ENCODE results near the gene PSENEN. TPM values are rescaled to one million over a fixed set of nuclear protein-coding genes. Genes with fewer than 3 reads are reported as not detected.

The PSENEN gene
- total and polyA plus RNA-seq, 2 of the 8 experiments (the other 6 are each of a cell fraction or from before 2014, with no cell fraction given) = 66.7 to 75.3 TPM

DNA sequence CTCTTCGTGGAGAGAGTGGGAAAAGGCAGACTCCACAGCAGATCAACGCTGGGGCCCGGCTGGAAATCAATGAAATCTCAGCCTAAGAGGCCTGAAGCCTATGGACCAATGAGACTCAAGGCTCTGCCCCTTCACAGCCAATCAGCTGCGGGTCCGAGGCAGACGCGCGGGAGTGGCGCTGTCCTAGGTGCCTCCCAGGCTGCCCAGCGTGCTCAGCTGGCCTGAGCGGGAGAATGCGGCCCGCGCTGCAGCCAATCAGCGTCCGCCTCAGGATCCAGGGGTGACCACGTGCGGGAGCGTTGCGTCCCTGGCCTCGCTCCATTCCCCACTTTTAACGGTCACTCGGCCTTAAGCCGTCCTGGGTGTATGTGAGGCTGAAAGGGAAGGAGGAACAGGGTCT is 41.2 kb upstream of the PSENEN start, which contains the start of gene ZBTB32 (continued):
- TF ChIP-seq, protein P1, sequence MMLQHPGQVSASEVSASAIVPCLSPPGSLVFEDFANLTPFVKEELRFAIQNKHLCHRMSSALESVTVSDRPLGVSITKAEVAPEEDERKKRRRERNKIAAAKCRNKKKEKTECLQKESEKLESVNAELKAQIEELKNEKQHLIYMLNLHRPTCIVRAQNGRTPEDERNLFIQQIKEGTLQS (IDR thresholded peaks at IDR 0.05; ENCODE audit: insufficient read depth, low read depth, low read length) = no peak
- no peak for TF ChIP-seq CBX8 (IDR thresholded peaks at IDR 0.05; ENCODE audit: borderline replicate concordance, low read depth, low read length)
- no peak for TF ChIP-seq BCL11A (IDR thresholded peaks at IDR 0.05; ENCODE audit: low read depth in 2 of 2, low read length in 2 of 2)
- peak; percentile 15; the same call in 1 of the 2 replicates for TF ChIP-seq POLR2AphosphoS5 (IDR thresholded peaks at IDR 0.05; ENCODE audit: low read depth, low read length)
- TF ChIP-seq RXRA (IDR thresholded peaks at IDR 0.05; ENCODE audit: insufficient read depth, low read depth, low read length) = no peak
- no peak for TF ChIP-seq SRF (IDR thresholded peaks at IDR 0.05; ENCODE audit: low read depth, low read length)
- no peak for TF ChIP-seq POLR2A (IDR thresholded peaks at IDR 0.05; ENCODE audit: control extremely low read depth in 1 of 2, low read depth in 2 of 2, low read length in 2 of 2)
- TF ChIP-seq BACH1 (IDR thresholded peaks at IDR 0.05; ENCODE audit: low read length) = no peak
- TF ChIP-seq, protein P2, sequence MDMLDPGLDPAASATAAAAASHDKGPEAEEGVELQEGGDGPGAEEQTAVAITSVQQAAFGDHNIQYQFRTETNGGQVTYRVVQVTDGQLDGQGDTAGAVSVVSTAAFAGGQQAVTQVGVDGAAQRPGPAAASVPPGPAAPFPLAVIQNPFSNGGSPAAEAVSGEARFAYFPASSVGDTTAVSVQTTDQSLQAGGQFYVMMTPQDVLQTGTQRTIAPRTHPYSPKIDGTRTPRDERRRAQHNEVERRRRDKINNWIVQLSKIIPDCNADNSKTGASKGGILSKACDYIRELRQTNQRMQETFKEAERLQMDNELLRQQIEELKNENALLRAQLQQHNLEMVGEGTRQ (IDR thresholded peaks at IDR 0.05; ENCODE audit: low read length) = peak; percentile 54; the same call in 1 of the 2 replicates
- no peak for TF ChIP-seq SUZ12 (IDR thresholded peaks at IDR 0.05; ENCODE audit: low read length)
- TF ChIP-seq EGR1 (IDR thresholded peaks at IDR 0.05; ENCODE audit: borderline replicate concordance, low read depth, low read length) = no peak
- TF ChIP-seq KDM5A (IDR thresholded peaks at IDR 0.05; ENCODE audit: low read length) = no peak
- TF ChIP-seq RBBP5 (IDR thresholded peaks at IDR 0.05; ENCODE audit: borderline replicate concordance, low read depth, low read length) = no peak
- no peak for TF ChIP-seq JUN (IDR thresholded peaks at IDR 0.05; ENCODE audit: low read depth, low read length)
- TF ChIP-seq CREB1 (IDR thresholded peaks at IDR 0.05) = peak; percentile 77
- no peak for TF ChIP-seq NRF1 (IDR thresholded peaks at IDR 0.05; ENCODE audit: low read depth, low read length)
- no peak; the same call in 1 of the 2 replicates for TF ChIP-seq TEAD4 (IDR thresholded peaks at IDR 0.05; ENCODE audit: low read depth, low read length)
- TF ChIP-seq PHF8 (conservative IDR thresholded peaks at IDR 0.05; ENCODE audit: low read depth, low read length) = no peak
- TF ChIP-seq, protein P3, sequence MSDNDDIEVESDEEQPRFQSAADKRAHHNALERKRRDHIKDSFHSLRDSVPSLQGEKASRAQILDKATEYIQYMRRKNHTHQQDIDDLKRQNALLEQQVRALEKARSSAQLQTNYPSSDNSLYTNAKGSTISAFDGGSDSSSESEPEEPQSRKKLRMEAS (IDR thresholded peaks at IDR 0.05) = peak; percentile 100
- TF ChIP-seq GABPA (IDR thresholded peaks at IDR 0.05; ENCODE audit: borderline replicate concordance, insufficient read depth, low read length) = no peak
- TF ChIP-seq CBX5 (IDR thresholded peaks at IDR 0.05; ENCODE audit: low read depth, low read length) = no peak
- TF ChIP-seq, protein P4, sequence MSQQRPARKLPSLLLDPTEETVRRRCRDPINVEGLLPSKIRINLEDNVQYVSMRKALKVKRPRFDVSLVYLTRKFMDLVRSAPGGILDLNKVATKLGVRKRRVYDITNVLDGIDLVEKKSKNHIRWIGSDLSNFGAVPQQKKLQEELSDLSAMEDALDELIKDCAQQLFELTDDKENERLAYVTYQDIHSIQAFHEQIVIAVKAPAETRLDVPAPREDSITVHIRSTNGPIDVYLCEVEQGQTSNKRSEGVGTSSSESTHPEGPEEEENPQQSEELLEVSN (IDR thresholded peaks at IDR 0.05) = peak; percentile 100
- no peak for TF ChIP-seq POU5F1 (IDR thresholded peaks at IDR 0.05; ENCODE audit: low read depth, low read length)
- TF ChIP-seq SIRT6 (IDR thresholded peaks at IDR 0.05; ENCODE audit: low read length) = no peak
- no peak for TF ChIP-seq YY1 (IDR thresholded peaks at IDR 0.05; ENCODE audit: low read depth, low read length)

Data from H1 (cell line).